DND-41 (cell line): ENCODE results near the gene ABL2.

ENCODE experiments used
- EZH2 ChIP-seq: IDR thresholded peaks from 3 replicates; pipeline ENCODE4 v1.6.1; 2012; ENCODE audit warnings: borderline replicate concordance, low read depth, mild to moderate bottlenecking, moderate library complexity, low read length, inconsistent platforms; ENCODE audit not compliant: severe bottlenecking
- TF ChIP-seq, protein P1 (sequence below): IDR thresholded peaks from 2 replicates; pipeline ENCODE4 v1.5.1; 2012; ENCODE audit warnings: borderline replicate concordance, low read length, moderate library complexity, mild to moderate bottlenecking; ENCODE audit not compliant: poor library complexity, severe bottlenecking; ENCODE audit errors: extremely low read depth

DNA sequence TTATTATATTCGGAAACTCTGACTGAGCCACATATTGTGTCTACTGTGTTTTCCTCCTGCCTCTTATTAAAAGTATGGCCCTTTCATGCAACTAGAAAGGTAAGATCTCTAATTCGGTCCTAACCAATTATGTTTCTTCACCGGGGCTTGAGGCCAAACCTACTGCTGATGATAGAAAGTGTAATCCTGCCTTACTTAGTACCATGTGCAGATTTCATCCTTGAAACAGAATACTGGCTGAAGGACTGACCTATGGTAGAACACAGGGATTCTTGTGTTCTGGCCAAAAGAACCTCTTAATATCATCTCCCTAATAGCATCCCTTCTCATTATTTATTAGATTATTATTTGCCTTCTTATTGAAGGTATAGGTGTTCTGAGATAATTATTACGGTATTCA, 75.0 kb downstream of the ABL2 start:
- TF ChIP-seq, protein P1, sequence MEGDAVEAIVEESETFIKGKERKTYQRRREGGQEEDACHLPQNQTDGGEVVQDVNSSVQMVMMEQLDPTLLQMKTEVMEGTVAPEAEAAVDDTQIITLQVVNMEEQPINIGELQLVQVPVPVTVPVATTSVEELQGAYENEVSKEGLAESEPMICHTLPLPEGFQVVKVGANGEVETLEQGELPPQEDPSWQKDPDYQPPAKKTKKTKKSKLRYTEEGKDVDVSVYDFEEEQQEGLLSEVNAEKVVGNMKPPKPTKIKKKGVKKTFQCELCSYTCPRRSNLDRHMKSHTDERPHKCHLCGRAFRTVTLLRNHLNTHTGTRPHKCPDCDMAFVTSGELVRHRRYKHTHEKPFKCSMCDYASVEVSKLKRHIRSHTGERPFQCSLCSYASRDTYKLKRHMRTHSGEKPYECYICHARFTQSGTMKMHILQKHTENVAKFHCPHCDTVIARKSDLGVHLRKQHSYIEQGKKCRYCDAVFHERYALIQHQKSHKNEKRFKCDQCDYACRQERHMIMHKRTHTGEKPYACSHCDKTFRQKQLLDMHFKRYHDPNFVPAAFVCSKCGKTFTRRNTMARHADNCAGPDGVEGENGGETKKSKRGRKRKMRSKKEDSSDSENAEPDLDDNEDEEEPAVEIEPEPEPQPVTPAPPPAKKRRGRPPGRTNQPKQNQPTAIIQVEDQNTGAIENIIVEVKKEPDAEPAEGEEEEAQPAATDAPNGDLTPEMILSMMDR, result no peak
- TF ChIP-seq EZH2, result no peak
